NCI-H2227 treated with DMSO at 0.1 percent for 48 hours (cell line): ENCODE results near the gene POLE.
A peak's percentile ranks its signal among the peaks of the same experiment; 100 is the strongest.

ENCODE experiments used
- DNase-seq: peaks from one replicate; lab custom pipeline; 2025; lab: John Stamatoyannopoulos, UW

Gene POLE

DNA sequence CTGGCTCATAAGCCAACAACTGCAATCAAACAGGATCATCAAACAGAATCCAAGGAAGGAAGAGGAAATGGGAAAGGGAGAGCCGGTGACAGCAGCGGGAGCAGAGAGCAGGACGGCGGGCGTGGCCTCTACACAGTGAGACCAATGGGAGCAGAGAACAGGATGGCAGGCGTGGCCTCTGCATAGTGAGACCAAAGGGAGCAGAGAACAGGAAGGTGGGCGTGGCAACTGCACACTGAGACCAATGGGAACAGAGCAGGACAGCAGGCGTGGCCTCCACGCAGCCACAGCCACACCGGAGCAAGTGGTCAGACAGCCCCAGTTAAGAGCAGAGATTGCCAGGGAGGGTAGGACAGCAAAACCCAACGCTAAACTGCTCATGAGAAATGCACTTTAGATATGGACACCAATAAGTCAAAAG is 93.2 kb downstream of the POLE start:
- peak; percentile 97 for DNase-seq

DNA sequence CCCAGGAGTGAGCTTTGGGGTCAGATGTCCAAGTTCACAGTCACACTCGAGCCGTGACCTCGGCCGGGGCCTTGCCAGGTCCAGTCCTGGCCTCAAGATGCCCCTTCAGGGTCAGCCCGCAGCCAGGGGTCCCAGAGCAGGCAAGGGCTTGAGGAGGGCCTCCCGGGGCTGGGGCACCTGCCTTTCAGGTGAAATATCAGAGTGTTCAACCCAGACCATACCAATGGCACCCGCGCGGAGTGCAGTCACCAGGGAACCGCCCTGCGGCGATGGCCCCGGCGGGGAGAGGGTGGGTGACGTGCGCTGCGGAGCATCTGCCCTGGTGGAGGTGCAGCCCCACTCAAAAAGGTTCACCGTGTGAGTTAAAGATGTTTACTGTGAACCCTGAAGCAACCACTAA is 93.6 kb downstream of the POLE start:
- DNase-seq, result no peak

- no peak for DNase-seq
Observed at GRCh38 chr12:132593071-132593470, 94.1 kb downstream of the POLE start.

DNA sequence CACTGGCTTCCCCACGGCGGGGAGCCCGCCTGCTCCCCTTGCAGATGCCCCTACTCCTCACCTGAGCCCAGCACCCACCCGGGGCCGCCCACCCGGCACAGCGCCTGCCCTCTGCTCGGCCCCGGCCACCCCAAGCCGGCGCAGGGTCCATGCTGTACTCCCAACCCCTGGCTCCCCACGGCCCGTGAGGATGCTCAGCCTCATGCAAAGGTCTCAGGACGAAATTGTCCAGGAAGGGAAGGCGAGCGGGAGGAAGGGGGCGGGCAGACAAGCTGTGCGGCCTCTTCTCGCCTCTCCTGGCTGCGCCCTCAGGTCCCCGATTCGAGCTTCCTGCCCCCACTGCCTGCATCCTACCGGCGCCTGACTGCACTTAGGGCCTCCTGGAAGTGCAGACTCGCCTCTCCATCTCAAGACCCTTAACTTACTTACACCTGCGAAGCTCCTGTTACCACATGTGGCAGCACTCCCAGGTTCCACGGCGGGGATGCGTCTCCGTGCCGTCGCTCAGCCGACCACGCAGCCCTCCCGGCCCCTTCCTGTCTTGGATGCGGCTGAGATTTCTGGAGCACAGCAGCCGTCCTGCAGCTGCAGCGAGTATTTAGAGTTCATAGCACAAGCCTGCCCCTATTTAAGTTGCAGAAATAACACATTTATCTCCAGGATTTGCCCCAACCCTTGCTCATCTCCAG is 94.7 kb downstream of the POLE start:
- no peak for DNase-seq

DNA sequence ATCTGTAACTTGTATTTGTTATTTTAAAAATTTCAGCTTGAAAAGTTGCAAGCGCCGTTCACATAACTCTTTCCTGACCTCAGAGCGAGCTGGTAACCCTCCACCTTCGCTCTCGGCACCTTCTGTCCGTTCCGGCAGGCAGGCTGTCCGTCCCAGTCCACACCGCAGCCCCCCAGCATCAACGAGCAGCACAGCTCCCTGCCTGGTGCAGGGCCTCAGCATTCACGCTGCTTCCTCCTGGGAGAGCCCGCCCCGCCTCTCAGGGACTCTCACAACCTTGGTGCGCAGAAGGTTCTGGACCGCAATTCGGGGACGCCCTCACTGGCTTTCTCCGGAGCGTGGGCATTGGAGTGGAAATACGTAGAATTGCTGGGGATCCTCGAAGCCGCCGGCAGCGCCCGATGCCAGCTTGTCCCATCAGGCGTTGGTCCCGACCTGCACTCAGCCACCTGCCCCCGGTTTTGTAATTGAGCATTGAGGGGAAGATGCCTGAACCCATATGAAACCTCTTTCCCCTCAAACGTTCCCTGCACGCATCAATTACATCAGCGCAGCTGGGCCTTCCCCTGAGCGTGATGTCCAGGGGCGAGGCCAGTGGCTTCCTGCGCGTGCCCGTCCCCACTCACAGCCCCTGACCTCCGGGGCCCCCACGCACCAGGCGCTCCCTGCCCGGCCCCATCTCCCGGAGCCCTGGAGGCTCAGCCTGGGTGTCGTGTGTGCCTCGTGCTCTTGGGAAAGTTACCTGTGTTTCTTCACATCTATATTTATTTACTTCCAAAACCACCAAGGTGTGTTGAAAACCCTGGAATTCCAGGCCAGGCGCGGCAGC is 95.8 kb downstream of the POLE start:
- no peak for DNase-seq

GRCh38 chr12:132588821-132589669 is 98.1 kb downstream of the POLE start:
- DNase-seq, result no peak

DNA sequence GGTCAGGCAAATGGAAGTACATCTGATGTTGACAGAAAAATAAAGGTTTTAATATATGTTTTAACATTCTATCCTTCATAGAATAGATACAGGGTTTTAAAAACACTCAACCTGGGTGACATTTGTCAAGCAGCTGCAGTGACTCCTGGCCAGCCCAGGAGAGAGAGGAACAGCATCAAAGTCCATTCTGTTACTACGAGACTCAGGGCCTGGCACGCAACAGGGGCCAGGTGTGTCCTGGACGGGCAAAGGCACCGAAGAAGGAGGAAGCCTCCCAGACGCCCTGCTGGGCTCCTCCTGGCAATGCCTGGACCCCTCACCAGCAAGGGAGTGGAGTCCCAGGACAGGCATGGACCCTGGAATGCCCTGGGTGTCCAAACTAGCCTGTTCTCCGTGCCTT is 98.8 kb downstream of the POLE start:
- DNase-seq, result no peak

DNA sequence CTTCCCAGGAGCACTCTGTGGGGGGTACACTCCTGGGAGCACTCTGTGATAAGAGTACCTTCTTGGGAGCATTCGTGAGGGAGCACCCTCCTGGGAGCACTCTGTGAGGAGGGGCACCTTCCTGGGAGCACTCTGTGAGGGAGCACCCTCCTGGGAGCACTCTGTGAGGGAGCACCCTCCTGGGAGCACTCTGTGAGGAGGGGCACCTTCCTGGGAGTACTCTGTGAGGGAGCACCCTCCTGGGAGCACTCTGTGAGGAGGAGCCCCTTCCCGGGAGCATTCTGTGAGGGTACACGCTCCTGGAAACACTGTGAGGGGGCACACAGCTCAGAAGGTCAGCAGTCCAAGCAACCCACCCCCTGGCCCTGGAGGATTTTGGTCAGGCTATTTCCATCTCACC is 99.4 kb downstream of the POLE start:
- no peak for DNase-seq

DNA sequence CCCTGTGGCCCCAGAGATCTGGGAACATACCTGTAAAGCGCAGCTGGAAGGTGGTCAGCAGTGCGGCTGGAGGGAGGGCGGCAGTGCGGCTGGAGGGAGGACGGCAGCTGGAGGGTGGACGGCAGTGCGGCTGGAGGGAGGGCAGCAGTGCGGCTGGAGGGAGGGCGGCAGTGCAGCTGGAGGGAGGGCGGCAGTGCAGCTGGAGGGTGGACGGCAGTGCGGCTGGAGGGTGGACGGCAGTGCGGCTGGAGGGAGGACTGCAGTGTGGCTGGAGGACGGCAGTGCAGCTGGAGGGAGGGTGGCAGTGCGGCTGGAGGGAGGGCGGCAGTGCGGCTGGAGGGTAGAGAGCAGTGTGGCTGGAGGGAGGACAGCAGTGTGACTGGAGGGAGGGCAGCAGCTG is 100.2 kb downstream of the POLE start:
- DNase-seq, result no peak

- no peak for DNase-seq
Observed at GRCh38 chr12:132585177-132585576, 102.0 kb downstream of the POLE start.

GRCh38 chr12:132584429-132584828 is 102.7 kb downstream of the POLE start:
- DNase-seq, result no peak

DNA sequence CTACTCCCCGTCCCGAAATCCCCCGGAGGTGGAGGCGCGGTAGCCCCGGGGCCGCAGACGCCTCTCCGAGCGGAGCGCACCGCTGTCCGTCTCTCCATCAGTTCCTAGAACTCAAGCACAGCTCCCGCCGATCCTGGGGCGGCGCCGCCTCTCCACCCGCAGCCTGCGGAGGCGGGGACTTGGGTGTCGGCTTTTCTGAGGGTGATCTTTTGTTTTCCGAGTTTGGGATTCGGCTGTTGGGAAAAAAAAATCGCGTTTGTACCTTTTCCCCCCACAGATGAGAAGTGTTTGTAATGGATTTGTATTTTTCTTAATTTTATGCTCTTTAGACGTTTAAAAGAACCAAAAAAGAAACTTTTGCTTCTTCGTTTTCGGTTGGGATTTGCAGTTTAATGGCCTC is 103.4 kb downstream of the POLE start:
- DNase-seq, result no peak

- DNase-seq, result no peak
Observed at GRCh38 chr12:132583411-132583710, 103.8 kb downstream of the POLE start.

DNA sequence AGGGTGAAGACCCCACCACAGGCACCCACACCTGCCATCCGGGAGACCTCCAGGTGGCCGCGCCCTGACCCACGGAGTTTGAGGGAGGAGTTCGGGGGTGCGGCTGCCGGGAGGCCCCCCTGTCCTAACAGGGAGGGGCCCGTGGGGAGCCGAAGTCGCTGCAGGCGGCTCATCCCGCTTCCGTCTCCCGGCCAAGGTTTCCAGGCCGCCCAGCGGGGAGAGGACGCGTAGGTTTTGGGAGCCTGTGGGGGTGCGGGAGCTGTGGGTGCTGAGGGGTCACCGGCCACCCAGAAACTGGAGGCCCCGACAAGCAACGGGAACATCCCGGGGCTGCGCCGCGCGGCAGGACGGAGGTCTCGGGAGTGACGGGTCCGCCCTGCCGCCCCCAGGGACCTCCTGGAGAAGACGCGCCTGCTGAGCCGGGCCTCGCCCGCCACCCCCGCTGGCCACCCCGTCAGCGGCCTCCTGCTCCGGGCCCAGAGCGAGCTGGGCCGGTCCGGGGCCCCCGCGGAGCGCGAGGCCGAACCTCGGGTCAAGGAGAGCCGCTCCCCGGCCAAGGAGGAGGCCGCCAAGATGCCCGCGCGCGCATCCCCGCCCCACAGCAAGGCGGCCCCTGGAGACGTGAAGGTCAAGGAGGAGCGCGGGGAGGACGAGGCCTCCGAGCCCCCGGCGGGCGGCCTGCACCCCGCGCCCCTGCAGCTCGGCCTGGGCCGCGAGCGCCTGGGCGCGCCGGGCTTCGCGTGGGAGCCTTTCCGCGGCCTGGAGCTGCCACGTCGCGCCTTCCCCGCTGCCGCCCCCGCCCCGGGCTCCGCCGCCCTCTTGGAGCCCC is 104.3 kb downstream of the POLE start:
- no peak for DNase-seq

DNA sequence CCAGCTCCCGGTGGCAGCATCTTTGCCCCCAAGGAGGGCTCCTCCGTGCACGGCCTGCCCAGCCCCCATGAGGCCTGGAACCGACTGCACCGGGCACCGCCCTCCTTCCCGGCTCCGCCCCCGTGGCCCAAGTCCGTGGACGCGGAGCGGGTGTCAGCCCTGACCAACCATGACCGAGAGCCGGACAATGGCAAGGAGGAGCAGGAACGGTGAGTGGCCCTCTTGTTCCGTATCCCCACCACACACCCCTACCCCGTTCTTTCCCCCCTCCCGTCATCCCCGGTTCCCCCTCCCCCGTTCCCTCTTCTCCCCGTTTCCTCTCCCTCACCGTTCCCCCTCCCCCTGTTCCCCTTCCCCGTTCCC is 105.1 kb downstream of the POLE start:
- no peak for DNase-seq

DNA sequence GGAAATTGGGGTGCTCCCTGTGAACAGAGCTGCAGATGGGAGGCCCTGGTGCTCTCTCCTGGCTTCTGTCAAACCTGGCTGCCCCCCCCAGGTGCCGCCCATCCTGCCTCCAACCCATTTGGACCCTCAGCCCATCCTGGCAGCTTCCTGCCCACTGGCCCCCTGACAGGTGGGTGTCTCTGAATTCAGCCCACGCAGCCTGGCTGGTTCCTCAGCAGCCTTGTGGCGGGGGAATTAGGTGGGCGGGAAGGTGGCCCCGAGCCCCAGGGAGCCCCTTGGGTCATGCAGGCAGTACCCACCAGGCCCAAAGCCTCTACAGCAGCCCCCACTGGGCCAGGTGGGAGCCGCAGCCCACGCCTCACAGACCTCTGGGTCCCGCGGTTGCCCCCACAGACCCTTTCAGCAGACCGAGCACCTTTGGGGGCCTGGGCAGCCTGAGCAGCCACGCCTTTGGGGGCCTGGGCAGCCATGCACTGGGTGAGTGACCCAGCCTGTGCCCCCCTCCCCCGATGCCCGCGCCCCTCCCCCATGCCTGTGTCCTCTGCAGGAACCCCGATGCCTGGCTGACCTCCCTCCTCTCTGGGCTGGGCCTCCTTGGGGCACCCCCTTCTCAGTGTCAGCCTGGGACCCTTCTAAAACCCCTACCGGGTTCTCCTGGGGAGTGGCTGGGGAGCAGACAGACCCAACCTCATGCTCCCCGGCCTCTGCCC is 105.6 kb downstream of the POLE start:
- no peak for DNase-seq

- no peak for DNase-seq
Observed at GRCh38 chr12:132580701-132581292, 106.3 kb downstream of the POLE start.

GRCh38 chr12:132579744-132580143 is 107.4 kb downstream of the POLE start:
- DNase-seq, result no peak

DNA sequence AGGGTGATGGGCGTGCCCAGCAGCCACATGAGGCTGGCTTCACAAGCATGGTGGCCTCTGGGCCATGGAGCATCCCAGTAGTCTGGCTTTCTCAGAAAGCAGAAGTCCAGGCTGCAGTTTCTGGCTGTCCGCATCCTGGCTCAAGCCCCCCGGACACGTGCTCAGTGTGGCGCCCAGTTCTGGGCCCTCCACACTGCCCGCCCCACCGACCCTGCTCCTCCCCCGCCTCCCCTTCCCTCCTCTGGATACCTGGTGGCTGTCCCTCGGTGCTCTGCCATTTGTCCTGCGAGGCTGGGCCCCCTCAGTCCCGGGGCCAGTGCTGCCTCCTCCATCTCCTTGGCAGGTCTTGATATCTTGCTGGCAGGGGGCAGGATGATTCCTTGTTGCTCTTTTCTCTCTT is 108.3 kb downstream of the POLE start:
- no peak for DNase-seq

GRCh38 chr12:132578118-132578517 is 109.0 kb downstream of the POLE start:
- no peak for DNase-seq
